HFFc6 (cell line): ENCODE data around the gene EMILIN2. TPM values are rescaled to one million over a fixed set of nuclear protein-coding genes. Genes with fewer than 3 reads are reported as not detected.
"Not testable (repeated sequence)": the region's sequence is repeated elsewhere in the genome, so short reads cannot be mapped to it uniquely, and the experiment has no call there.

Experiments used
- DNase-seq: peaks from one replicate; pipeline ENCODE4 v3.0.0-alpha.2; 2018
- H3K27ac Mint-ChIP-seq: 2 replicates; pipeline ENCODE4 v1.8.0; 2020; ENCODE audit warnings: mild to moderate bottlenecking, mixed read lengths
- H3K27me3 Mint-ChIP-seq: 2 replicates; pipeline ENCODE4 v1.8.0; 2021; ENCODE audit warnings: mild to moderate bottlenecking, moderate library complexity, mixed read lengths; ENCODE audit not compliant: insufficient read depth
- H3K36me3 Mint-ChIP-seq: 2 replicates; pipeline ENCODE4 v1.8.0; 2021; ENCODE audit warnings: low read depth, mixed read lengths
- H3K4me1 Mint-ChIP-seq: 2 replicates; pipeline ENCODE4 v1.8.0; 2020; ENCODE audit warnings: low read depth, mixed read lengths
- H3K4me3 Mint-ChIP-seq: 2 replicates; pipeline ENCODE4 v1.8.0; 2020; ENCODE audit warnings: mild to moderate bottlenecking, moderate library complexity, mixed read lengths
- H3K9me3 Mint-ChIP-seq: 2 replicates; pipeline ENCODE4 v1.8.0; 2020; ENCODE audit warnings: mild to moderate bottlenecking, mixed read lengths
- total RNA-seq, 6 experiments: library from RNA; stranded (reverse); fragmentation: NEBNext Ultra II Directional; extraction: Animal tissue kit (Norgen Biotek cat#: 25700); gene quantifications; 2 replicates in 1 of 6; 3 replicates in 5 of 6; pipeline ENCODE4 v1.2.3, GENCODE V29; 2021
- TF ChIP-seq, protein P1 (sequence below): fragments of 200-600 bp; sonication (generic); IDR thresholded peaks from 2 replicates; pipeline ENCODE4 v1.5.0; 2021; ENCODE audit warnings: antibody characterized with exemption, mild to moderate bottlenecking

EMILIN2 gene
- total RNA-seq, 6 experiments from 2014 or later = 5.9 to 10.6 (median 8.2) TPM

DNA sequence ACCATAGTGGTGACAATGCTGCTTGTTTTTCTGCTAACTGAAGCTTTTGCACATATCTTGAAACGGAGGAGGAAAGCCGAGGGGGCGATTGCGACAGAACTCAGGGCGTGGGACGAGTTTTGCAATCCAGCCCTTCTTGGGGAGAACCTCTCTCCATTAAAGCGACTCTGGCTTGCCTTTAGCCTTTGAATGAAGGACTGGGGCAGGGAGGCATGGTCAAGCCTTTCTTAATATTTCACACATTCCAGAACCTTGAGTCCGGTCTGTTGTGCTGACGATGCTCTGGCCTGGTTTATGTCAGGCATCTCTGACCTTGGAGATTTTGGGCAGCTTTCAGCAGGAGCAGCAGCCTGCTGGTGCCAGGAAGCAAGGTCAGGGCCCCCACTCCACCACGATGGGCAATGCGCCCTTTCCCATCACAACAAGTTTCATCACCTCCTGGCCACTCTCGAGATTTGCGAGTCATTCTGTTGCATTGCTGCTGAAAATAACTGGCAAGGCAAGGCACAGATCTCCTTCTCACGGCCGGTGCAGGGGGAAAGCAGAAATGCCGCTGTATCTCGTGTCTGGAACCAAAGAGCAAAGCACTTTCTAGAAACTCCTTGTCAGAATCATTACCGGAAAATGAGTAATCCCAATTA is 10.8 kb downstream of the EMILIN2 start:
- peak; percentile 71 for DNase-seq
- Mint-ChIP-seq H3K36me3 (no peaks in the 10 kb centered on the region), H3K9me3 (no peaks in the 10 kb centered on the region), H3K4me3 (peak overlapping the region; percentile 80), H3K4me1 (peaks cover 40% of the 10 kb centered on the region), H3K27ac (peak overlapping the region; percentile 97), H3K27me3 (peaks cover 5% of the 10 kb centered on the region)
- TF ChIP-seq, protein P1, sequence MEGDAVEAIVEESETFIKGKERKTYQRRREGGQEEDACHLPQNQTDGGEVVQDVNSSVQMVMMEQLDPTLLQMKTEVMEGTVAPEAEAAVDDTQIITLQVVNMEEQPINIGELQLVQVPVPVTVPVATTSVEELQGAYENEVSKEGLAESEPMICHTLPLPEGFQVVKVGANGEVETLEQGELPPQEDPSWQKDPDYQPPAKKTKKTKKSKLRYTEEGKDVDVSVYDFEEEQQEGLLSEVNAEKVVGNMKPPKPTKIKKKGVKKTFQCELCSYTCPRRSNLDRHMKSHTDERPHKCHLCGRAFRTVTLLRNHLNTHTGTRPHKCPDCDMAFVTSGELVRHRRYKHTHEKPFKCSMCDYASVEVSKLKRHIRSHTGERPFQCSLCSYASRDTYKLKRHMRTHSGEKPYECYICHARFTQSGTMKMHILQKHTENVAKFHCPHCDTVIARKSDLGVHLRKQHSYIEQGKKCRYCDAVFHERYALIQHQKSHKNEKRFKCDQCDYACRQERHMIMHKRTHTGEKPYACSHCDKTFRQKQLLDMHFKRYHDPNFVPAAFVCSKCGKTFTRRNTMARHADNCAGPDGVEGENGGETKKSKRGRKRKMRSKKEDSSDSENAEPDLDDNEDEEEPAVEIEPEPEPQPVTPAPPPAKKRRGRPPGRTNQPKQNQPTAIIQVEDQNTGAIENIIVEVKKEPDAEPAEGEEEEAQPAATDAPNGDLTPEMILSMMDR = no peak

DNA sequence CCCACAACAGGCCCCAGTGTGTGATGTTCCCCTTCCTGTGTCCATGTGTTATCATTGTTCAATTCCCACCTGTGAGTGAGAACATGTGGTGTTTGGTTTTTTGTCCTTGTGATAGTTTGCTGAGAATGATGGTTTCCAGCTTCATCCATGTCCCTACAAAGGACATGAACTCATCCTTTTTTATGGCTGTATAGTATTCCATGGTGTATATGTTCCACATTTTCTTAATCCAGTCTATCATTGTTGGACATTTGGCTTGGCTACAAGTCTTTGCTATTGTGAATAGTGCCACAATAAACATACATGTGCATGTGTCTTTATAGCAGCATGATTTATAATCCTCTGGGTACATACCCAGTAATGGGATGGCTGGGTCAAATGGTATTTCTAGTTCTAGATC is 13.6 kb downstream of the EMILIN2 start:
- Mint-ChIP-seq H3K27me3 (peaks cover 16% of the 10 kb centered on the region), H3K4me1 (peaks cover 25% of the 10 kb centered on the region)
- not testable (repeated sequence) for H3K9me3 Mint-ChIP-seq, H3K27ac Mint-ChIP-seq, DNase-seq, H3K4me3 Mint-ChIP-seq, H3K36me3 Mint-ChIP-seq

DNA sequence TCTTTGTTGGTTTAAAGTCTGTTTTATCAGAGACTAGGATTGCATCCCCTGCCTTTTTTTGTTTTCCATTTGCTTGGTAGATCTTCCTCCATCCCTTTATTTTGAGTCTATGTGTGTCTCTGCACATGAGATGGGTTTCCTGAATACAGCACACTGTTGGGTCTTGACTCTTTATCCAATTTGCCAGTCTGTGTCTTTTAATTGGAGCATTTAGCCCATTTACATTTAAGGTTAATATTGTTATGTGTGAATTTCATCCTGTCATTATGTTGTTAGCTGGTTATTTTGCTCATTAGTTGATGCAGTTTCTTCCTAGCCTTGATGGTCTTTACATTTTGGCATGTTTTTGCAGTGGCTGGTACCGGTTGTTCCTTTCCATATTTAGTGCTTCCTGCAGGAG is 17.2 kb downstream of the EMILIN2 start:
- DNase-seq, H3K4me3 Mint-ChIP-seq, H3K27ac Mint-ChIP-seq, H3K4me1 Mint-ChIP-seq, H3K36me3 Mint-ChIP-seq, H3K9me3 Mint-ChIP-seq: not testable (repeated sequence)
- H3K27me3 Mint-ChIP-seq = peaks cover 19% of the 10 kb centered on the region

DNA sequence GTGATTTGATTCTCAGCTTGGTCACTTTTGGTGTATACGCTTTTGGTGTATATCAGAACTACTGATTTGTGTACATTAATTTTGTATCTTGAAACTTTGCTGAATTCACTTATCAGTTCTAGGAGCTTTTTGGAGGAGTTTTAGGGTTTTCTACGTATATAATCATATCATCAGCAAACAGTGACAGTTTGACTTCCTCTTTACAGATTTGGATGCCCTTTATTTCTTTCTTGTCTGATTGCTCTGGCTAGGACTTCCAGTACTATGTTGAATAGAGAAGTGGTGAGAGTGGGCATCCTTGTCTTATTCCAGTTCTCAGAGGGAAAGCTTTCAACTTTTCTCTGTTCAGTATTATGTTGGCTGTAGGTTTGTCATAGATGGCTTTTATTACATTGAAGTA is 19.7 kb downstream of the EMILIN2 start:
- DNase-seq = not testable (repeated sequence)

DNA sequence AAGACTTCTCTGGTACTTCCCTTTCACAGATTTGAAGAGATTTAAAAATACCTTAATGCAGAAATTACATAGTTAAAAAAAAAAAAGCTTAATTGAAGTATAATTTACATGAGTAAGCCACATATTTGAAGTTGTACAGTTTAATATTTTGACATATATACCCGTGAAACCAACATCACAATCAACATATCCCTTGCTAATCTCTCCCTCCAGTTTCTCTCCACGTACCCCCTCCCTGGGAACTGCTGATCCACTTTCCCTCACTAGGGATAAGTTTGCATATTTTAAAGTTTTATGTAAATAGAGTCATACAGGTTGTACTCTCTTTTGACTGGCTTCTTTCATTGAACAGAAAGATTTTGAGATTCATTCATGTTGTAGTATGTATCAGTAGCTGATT is 22.4 kb downstream of the EMILIN2 start:
- no peak overlapping the region for H3K27ac Mint-ChIP-seq
- no peak for DNase-seq

More for the DNA sequence above, 19.7 kb downstream of the EMILIN2 start:
- not testable (repeated sequence) for H3K4me1 Mint-ChIP-seq, H3K9me3 Mint-ChIP-seq, H3K4me3 Mint-ChIP-seq, H3K36me3 Mint-ChIP-seq, H3K27ac Mint-ChIP-seq
- H3K27me3 Mint-ChIP-seq = peaks cover 22% of the 10 kb centered on the region

DNA sequence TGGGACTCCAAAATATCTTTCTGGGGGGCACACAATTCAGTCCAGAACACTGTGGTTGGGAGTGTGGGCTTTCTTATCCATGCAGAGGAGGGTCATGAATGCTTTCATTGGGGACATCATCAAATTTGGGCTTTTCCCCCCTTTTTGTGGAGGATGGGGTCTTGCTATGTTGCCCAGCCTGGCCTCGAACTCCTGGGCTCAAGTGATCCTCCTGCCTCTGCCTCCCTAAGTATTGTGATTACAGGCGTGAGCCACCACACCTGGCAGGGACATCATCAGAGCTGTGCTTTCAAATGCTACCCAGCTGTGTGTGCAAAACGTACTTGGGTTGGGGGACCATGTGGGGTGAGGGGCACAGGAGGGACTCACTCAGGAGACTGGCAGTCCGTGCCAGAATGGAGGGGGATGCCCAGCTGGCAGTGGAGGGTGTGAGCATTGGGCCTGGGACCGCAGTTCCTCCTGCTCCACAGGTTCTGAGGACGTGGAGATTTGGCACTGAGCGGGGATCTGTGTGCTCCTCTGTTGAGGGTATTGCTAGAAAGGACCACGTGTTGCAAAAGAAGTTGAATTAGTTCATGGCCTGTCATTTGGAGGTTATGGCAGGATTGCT is 24.4 kb downstream of the EMILIN2 start:
- H3K4me1 Mint-ChIP-seq = peaks cover 19% of the 10 kb centered on the region
- no peak for DNase-seq
- H3K4me3 Mint-ChIP-seq = no peak overlapping the region
- no peak overlapping the region for H3K27ac Mint-ChIP-seq
- TF ChIP-seq, protein P1 = no peak
- no peaks in the 10 kb centered on the region; the same call in 1 of the 2 replicates for H3K36me3 Mint-ChIP-seq
- peaks cover 14% of the 10 kb centered on the region for H3K27me3 Mint-ChIP-seq
- peaks cover 3% of the 10 kb centered on the region; the same call in 1 of the 2 replicates for H3K9me3 Mint-ChIP-seq

More for the DNA sequence above, 22.4 kb downstream of the EMILIN2 start:
- peaks cover 7% of the 10 kb centered on the region; the same call in 1 of the 2 replicates for H3K9me3 Mint-ChIP-seq
- no peak overlapping the region for H3K4me3 Mint-ChIP-seq
- peaks cover 20% of the 10 kb centered on the region for H3K27me3 Mint-ChIP-seq
- TF ChIP-seq, protein P1 = no peak
- no peaks in the 10 kb centered on the region; the same call in 1 of the 2 replicates for H3K36me3 Mint-ChIP-seq
- peaks cover 1% of the 10 kb centered on the region; the same call in 1 of the 2 replicates for H3K4me1 Mint-ChIP-seq

DNA sequence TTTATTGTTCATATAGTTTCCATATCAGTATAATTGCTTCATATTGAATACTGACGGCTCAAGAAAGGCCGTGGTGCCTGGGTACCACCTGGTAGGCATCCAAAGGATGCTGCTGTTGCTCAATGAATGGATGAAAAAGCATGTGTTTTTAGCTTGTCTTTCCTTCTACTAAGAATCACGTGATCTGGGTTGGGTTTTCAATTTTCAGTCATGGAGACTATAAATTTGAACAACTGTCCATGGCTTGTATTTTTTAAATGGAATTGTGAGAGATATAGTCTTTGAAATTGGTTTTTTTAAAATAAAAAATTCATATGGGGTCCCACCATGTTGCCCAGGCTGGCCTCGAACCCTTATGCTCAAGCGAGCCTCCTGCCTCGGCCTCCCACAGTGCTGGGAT is 25.3 kb downstream of the EMILIN2 start:
- Mint-ChIP-seq H3K4me3 (no peak overlapping the region), H3K4me1 (peaks cover 19% of the 10 kb centered on the region), H3K36me3 (no peaks in the 10 kb centered on the region), H3K27ac (no peak overlapping the region), H3K27me3 (peaks cover 8% of the 10 kb centered on the region), H3K9me3 (no peaks in the 10 kb centered on the region)
- TF ChIP-seq, protein P1 = no peak
- no peak for DNase-seq
